ENCODE data around the gene CDC42EP4. TPM values are rescaled to one million over a fixed set of nuclear protein-coding genes. Genes with fewer than 3 reads are reported as not detected.
A peak's percentile ranks its signal among the peaks of the same experiment; 100 is the strongest.

The CDC42EP4 gene
- total and polyA plus RNA-seq, 9 of the 15 experiments (the other 6 are each of a cell fraction or from before 2014, with no cell fraction given): 0.65 to 20.8 (median 12.3) TPM

DNA sequence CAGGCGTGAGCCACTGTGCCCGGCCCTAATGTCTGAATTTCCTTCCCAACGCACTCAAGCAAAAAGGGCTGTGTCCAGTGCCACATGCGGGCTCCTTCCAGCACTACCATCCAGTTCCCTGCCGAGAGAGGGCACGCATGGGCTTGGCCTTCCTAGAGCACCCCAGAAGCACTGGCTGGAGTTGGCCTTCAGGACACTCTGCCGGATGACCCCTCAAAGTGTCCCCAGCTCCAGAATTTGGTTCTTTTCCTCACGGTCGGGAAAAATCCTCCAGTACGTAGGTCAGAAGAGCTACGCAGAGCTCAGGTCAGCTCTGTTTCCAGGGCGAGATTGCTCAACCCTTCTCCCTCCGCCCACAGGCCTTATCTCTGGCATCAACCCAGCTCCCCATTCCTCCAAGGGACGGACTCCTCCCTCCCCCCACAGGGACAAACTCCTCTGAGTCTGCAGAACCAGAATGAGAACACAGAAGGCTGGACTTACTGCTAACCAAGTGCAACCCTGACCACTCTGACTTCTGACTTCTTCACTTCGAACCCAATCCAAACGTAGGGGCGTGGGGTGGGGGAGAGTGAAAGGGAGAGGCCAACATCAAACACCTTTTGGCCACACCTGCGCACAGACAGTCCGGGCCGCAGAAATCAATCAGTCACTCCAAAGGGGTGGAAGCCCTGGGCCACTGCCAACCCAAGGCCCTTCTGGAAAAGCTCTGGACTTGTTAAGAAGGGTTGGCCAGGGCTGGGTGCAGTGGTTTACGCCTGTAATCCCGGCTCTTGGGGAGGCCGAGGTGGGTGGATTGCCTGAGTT lies 3.6 kb downstream of the CDC42EP4 start (continued):
- TF ChIP-seq MYNN (IDR thresholded peaks at IDR 0.05): peak; percentile 79
- TF ChIP-seq MYNN (CRISPR knock-in tag; IDR thresholded peaks at IDR 0.05): no peak
- TF ChIP-seq CCAR2 (IDR thresholded peaks at IDR 0.05; ENCODE audit: low read depth, low read length): no peak
- TF ChIP-seq, protein P1, sequence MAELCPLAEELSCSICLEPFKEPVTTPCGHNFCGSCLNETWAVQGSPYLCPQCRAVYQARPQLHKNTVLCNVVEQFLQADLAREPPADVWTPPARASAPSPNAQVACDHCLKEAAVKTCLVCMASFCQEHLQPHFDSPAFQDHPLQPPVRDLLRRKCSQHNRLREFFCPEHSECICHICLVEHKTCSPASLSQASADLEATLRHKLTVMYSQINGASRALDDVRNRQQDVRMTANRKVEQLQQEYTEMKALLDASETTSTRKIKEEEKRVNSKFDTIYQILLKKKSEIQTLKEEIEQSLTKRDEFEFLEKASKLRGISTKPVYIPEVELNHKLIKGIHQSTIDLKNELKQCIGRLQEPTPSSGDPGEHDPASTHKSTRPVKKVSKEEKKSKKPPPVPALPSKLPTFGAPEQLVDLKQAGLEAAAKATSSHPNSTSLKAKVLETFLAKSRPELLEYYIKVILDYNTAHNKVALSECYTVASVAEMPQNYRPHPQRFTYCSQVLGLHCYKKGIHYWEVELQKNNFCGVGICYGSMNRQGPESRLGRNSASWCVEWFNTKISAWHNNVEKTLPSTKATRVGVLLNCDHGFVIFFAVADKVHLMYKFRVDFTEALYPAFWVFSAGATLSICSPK (IDR thresholded peaks at IDR 0.05; ENCODE audit: borderline replicate concordance): no peak
- TF ChIP-seq TAF1 (IDR thresholded peaks at IDR 0.05; ENCODE audit: control insufficient read depth, extremely low read depth, insufficient read depth, low read length, severe bottlenecking): peak; percentile 25
- TF ChIP-seq NUFIP1 (IDR thresholded peaks at IDR 0.05; ENCODE audit: partially characterized antibody): no peak
- TF ChIP-seq FUS (optimal IDR thresholded peaks at IDR 0.05; ENCODE audit: low read depth, low read length): no peak
- peak; percentile 86 for TF ChIP-seq DACH1 (IDR thresholded peaks at IDR 0.05; ENCODE audit: partially characterized antibody)
- no peak for TF ChIP-seq CBX1 (IDR thresholded peaks at IDR 0.05; ENCODE audit: low read depth)
- TF ChIP-seq, protein P2, sequence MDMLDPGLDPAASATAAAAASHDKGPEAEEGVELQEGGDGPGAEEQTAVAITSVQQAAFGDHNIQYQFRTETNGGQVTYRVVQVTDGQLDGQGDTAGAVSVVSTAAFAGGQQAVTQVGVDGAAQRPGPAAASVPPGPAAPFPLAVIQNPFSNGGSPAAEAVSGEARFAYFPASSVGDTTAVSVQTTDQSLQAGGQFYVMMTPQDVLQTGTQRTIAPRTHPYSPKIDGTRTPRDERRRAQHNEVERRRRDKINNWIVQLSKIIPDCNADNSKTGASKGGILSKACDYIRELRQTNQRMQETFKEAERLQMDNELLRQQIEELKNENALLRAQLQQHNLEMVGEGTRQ (CRISPR knock-in tag; IDR thresholded peaks at IDR 0.05): no peak
- TF ChIP-seq ATF7 (IDR thresholded peaks at IDR 0.05): peak; percentile 74
- TF ChIP-seq THRAP3 (IDR thresholded peaks at IDR 0.05; ENCODE audit: borderline replicate concordance): no peak
- TF ChIP-seq, protein P3, sequence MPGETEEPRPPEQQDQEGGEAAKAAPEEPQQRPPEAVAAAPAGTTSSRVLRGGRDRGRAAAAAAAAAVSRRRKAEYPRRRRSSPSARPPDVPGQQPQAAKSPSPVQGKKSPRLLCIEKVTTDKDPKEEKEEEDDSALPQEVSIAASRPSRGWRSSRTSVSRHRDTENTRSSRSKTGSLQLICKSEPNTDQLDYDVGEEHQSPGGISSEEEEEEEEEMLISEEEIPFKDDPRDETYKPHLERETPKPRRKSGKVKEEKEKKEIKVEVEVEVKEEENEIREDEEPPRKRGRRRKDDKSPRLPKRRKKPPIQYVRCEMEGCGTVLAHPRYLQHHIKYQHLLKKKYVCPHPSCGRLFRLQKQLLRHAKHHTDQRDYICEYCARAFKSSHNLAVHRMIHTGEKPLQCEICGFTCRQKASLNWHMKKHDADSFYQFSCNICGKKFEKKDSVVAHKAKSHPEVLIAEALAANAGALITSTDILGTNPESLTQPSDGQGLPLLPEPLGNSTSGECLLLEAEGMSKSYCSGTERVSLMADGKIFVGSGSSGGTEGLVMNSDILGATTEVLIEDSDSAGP (CRISPR knock-in tag; IDR thresholded peaks at IDR 0.05): no peak
- no peak for TF ChIP-seq GTF2E2 (tag; IDR thresholded peaks at IDR 0.05)
- TF ChIP-seq SNRNP70 (optimal IDR thresholded peaks at IDR 0.05; ENCODE audit: low read depth, low read length): no peak
- peak; percentile 63; the same call in 1 of the 2 replicates for TF ChIP-seq BCOR (IDR thresholded peaks at IDR 0.05)
- TF ChIP-seq STAT5A (IDR thresholded peaks at IDR 0.05; ENCODE audit: borderline replicate concordance, low read length): peak; percentile 49; the same call in 1 of the 2 replicates
- TF ChIP-seq FOXK1 (CRISPR knock-in tag; IDR thresholded peaks at IDR 0.05; ENCODE audit: borderline replicate concordance): no peak
- TF ChIP-seq ASH1L (IDR thresholded peaks at IDR 0.05; ENCODE audit: borderline replicate concordance, low read depth, partially characterized antibody): no peak
- no peak for TF ChIP-seq PHTF2 (CRISPR knock-in tag; IDR thresholded peaks at IDR 0.05)
- TF ChIP-seq, protein P4, sequence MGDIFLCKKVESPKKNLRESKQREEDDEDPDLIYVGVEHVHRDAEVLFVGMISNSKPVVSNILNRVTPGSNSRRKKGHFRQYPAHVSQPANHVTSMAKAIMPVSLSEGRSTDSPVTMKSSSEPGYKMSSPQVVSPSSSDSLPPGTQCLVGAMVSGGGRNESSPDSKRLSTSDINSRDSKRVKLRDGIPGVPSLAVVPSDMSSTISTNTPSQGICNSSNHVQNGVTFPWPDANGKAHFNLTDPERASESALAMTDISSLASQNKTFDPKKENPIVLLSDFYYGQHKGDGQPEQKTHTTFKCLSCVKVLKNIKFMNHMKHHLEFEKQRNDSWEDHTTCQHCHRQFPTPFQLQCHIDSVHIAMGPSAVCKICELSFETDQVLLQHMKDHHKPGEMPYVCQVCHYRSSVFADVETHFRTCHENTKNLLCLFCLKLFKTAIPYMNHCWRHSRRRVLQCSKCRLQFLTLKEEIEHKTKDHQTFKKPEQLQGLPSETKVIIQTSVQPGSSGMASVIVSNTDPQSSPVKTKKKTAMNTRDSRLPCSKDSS (IDR thresholded peaks at IDR 0.05; ENCODE audit: low read depth, partially characterized antibody): no peak
- TF ChIP-seq NFIX (CRISPR knock-in tag; IDR thresholded peaks at IDR 0.05; ENCODE audit: low read depth): peak; percentile 30; the same call in 1 of the 2 replicates
- TF ChIP-seq STAT5B (CRISPR knock-in tag; IDR thresholded peaks at IDR 0.05): no peak
- TF ChIP-seq BACH1 (tag; IDR thresholded peaks at IDR 0.05): no peak
- peak; percentile 86; the same call in 1 of the 2 replicates for TF ChIP-seq NBN (IDR thresholded peaks at IDR 0.05; ENCODE audit: low read depth)
